HepG2 (cell line): Measurements from ENCODE around the gene STK40. TPM values are rescaled to one million over a fixed set of nuclear protein-coding genes. Genes with fewer than 3 reads are reported as not detected.

Source experiments
- AKAP8 ChIP-seq: sonication (generic); formaldehyde crosslinking; IDR thresholded peaks from 2 replicates; pipeline ENCODE4 v1.5.1; 2020; ENCODE audit warnings: mild to moderate bottlenecking, missing genetic modification reagents
- GATA4 ChIP-seq: sonication (generic); IDR thresholded peaks from 2 replicates; pipeline ENCODE4 v1.6.1; 2016; ENCODE audit warnings: antibody characterized with exemption, low read depth, borderline replicate concordance
- KLF11 ChIP-seq: IDR thresholded peaks from 2 replicates; pipeline ENCODE4 v1.6.1; 2016; ENCODE audit warnings: missing compliant biosample characterization
- MED1 ChIP-seq: sonication (generic); formaldehyde crosslinking; IDR thresholded peaks from 2 replicates; pipeline ENCODE4 v1.4.0; 2020; ENCODE audit warnings: missing genetic modification reagents
- SP1 ChIP-seq, 2 experiments: fragments of 450-650 bp in 1 of 2; sonication (generic) in 1 of 2; formaldehyde crosslinking in 1 of 2; IDR thresholded peaks; 2 replicates each; pipeline versions ENCODE4 v1.4.0 to v1.6.1; 2016 to 2020; ENCODE audit warnings: missing genetic modification reagents in 1 of 2
- SYNCRIP ChIP-seq: fragments of 200-400 bp; formaldehyde crosslinking; IDR thresholded peaks from 2 replicates; pipeline ENCODE4 v1.6.1; 2018; ENCODE audit warnings: mild to moderate bottlenecking, low read depth, low read length; ENCODE audit not compliant: insufficient read depth
- ZBTB3 ChIP-seq: sonication (generic); formaldehyde crosslinking; IDR thresholded peaks from 2 replicates; pipeline ENCODE4 v1.4.0; 2020; ENCODE audit warnings: low read depth, mild to moderate bottlenecking, moderate library complexity, missing genetic modification reagents, borderline replicate concordance
- ZBTB38 ChIP-seq: sonication (generic); formaldehyde crosslinking; IDR thresholded peaks from 2 replicates; pipeline ENCODE4 v1.5.1; 2020; ENCODE audit warnings: mild to moderate bottlenecking, missing genetic modification reagents
- ZBTB7A ChIP-seq: sonication (generic); formaldehyde crosslinking; IDR thresholded peaks from 2 replicates; pipeline ENCODE4 v1.8.0; 2022; ENCODE audit warnings: mild to moderate bottlenecking, missing genetic modification reagents
- ZKSCAN5 ChIP-seq: sonication (generic); formaldehyde crosslinking; IDR thresholded peaks from 2 replicates; pipeline ENCODE4 v1.5.1; 2020; ENCODE audit warnings: mild to moderate bottlenecking, missing genetic modification reagents
- ZNF10 ChIP-seq: sonication (generic); formaldehyde crosslinking; IDR thresholded peaks from 2 replicates; pipeline ENCODE4 v1.4.0; 2020; ENCODE audit warnings: mild to moderate bottlenecking, low read depth, missing genetic modification reagents, borderline replicate concordance
- ZNF121 ChIP-seq: sonication (generic); formaldehyde crosslinking; IDR thresholded peaks from 2 replicates; pipeline ENCODE4 v1.5.0; 2020; ENCODE audit warnings: mild to moderate bottlenecking, missing genetic modification reagents
- ZNF557 ChIP-seq: sonication (generic); formaldehyde crosslinking; IDR thresholded peaks from 2 replicates; pipeline ENCODE4 v1.4.0; 2020; ENCODE audit warnings: missing genetic modification reagents
- ZNF563 ChIP-seq: sonication (generic); formaldehyde crosslinking; IDR thresholded peaks from 2 replicates; pipeline ENCODE4 v1.8.0; 2022; ENCODE audit warnings: mild to moderate bottlenecking, moderate library complexity, missing genetic modification reagents
- ZNF709 ChIP-seq: sonication (generic); formaldehyde crosslinking; IDR thresholded peaks from 2 replicates; pipeline ENCODE4 v1.5.0; 2020; ENCODE audit warnings: mild to moderate bottlenecking, missing genetic modification reagents
- ZZZ3 ChIP-seq: sonication (generic); formaldehyde crosslinking; IDR thresholded peaks from 2 replicates; pipeline ENCODE4 v1.4.0; 2020; ENCODE audit warnings: missing genetic modification reagents, mild to moderate bottlenecking, borderline replicate concordance
- polyA plus RNA-seq, 8 experiments: library from polyadenylated mRNA; depleted of rRNA in 3 of 8; stranded (reverse) in 7 of 8; unstranded in 1 of 8; fragments of >200 nt; fragmentation: Illumina TruSeq in 4 of 8; extraction: Trizol in 4 of 8; gene quantifications; 2 replicates each; pipeline versions ENCODE4 v1.2.1 to v1.2.3, GENCODE V29; 2011 to 2016; ENCODE audit warnings: low read depth in 4 of 8, missing spikeins in 1 of 8, mixed read lengths in 1 of 8; ENCODE audit not compliant: insufficient read depth in 1 of 8
- total RNA-seq, 5 experiments: library from RNA; depleted of rRNA; stranded (reverse); fragments of >200 nt; fragmentation: Illumina TruSeq; extraction: Trizol; gene quantifications; 2 replicates each; pipeline ENCODE4 v1.2.3, GENCODE V29; 2016; ENCODE audit warnings: low read depth in 1 of 5
- TF ChIP-seq, protein P1 (sequence below): sonication (generic); formaldehyde crosslinking; IDR thresholded peaks from 2 replicates; pipeline ENCODE4 v1.5.0; 2020; ENCODE audit warnings: missing genetic modification reagents
- TF ChIP-seq, protein P2 (sequence below): sonication (generic); formaldehyde crosslinking; IDR thresholded peaks from 2 replicates; pipeline ENCODE4 v1.4.0; 2020; ENCODE audit warnings: missing genetic modification reagents; ENCODE audit errors: not compliant biosample characterization
- TF ChIP-seq, protein P3 (sequence below): sonication (generic); formaldehyde crosslinking; IDR thresholded peaks from 2 replicates; pipeline ENCODE4 v1.8.0; 2022; ENCODE audit warnings: mild to moderate bottlenecking, missing genetic modification reagents, moderate library complexity
- TF ChIP-seq, protein P4 (sequence below): sonication (generic); formaldehyde crosslinking; IDR thresholded peaks from 2 replicates; pipeline ENCODE4 v1.4.0; 2020; ENCODE audit warnings: missing genetic modification reagents, borderline replicate concordance
- TF ChIP-seq, protein P5 (sequence below): conservative IDR thresholded peaks from 2 replicates; pipeline ENCODE4 v1.6.1; 2018; ENCODE audit warnings: missing genetic modification reagents
- TF ChIP-seq, protein P6 (sequence below): sonication (generic); formaldehyde crosslinking; IDR thresholded peaks from 2 replicates; pipeline ENCODE4 v1.5.1; 2020; ENCODE audit warnings: missing genetic modification reagents, mild to moderate bottlenecking, borderline replicate concordance

STK40 gene
- total and polyA plus RNA-seq, 2 of the 13 experiments (the other 11 are each of a cell fraction or from before 2014, with no cell fraction given), result 33.8 to 35.1 TPM

DNA sequence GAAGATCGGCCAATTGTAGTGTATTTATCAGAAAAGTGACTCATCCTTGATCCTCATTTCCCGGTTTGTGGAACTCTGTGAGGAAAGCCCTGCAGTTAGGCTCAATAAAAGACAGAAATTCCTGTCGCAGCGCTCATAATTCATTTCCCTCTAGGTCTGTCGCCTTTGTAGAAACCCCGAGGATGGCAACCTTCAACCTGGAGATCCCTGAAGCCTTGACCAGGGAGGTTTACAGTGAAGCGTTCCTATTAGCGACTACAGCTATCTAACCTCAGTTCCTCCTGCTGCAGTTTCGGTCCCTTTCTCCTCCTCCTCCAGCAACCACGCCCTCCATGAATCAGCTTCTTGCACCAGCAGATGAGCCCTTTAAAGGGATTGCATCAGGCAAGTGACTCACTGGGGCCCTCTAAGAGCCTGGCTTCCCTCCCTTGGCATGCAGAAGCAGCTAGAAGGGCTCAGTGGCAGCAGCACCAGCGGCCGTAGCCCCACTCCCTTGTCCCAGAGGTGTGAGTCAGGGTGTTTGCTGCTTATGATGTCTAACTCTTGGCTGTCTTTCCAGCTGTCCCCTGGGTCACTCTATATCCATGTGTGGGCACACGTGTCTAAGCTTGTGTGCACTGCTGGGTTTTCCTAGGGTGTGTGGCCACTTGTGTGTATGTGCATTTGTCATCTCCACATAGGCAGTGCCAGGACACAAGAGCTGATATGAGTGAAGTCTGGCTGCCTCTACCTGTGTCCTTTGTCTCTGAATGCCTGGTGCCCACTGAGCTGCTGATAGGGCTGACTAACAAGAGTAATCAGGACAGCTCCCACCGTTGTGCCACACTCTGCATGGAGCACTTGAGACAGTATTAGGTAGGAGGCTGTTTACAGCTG is 779 bp upstream of the STK40 start (continued):
- TF ChIP-seq, protein P1, sequence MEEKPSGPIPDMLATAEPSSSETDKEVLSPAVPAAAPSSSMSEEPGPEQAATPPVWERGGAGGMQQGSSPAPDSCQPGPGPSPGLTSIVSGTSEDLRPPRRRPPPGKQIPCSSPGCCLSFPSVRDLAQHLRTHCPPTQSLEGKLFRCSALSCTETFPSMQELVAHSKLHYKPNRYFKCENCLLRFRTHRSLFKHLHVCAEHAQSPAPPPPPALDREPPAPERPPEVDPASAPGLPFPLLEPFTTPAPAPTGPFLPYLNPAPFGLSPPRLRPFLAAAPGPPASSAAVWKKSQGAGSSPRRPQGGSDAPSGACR, result no peak
- TF ChIP-seq AKAP8 (CRISPR knock-in tag) (no peak), SP1 (IDR thresholded peaks at IDR 0.05) (no peak), SP1 (CRISPR knock-in tag; IDR thresholded peaks at IDR 0.05) (peak; percentile 31; the same call in 1 of the 2 replicates), ZKSCAN5 (CRISPR knock-in tag) (no peak), MED1 (peak; percentile 74), ZZZ3 (CRISPR knock-in tag) (0 out of 2 replicates have a peak, but pooled peaks have one; percentile 70), ZNF709 (CRISPR knock-in tag) (0 out of 2 replicates have a peak, but pooled peaks have one; percentile 39), ZNF121 (CRISPR knock-in tag) (no peak), GATA4 (0 out of 2 replicates have a peak, but pooled peaks have one; percentile 1), ZNF10 (CRISPR knock-in tag) (no peak), ZBTB7A (CRISPR knock-in tag) (no peak), SYNCRIP (no peak), ZNF557 (CRISPR knock-in tag) (no peak), KLF11 (peak; percentile 42; the same call in 1 of the 2 replicates), ZNF563 (CRISPR knock-in tag) (peak; percentile 62; the same call in 1 of the 2 replicates), ZBTB3 (CRISPR knock-in tag) (no peak), ZBTB38 (CRISPR knock-in tag) (no peak)
- TF ChIP-seq, protein P2, sequence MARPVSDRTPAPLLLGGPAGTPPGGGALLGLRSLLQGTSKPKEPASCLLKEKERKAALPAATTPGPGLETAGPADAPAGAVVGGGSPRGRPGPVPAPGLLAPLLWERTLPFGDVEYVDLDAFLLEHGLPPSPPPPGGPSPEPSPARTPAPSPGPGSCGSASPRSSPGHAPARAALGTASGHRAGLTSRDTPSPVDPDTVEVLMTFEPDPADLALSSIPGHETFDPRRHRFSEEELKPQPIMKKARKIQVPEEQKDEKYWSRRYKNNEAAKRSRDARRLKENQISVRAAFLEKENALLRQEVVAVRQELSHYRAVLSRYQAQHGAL, result no peak
- TF ChIP-seq, protein P3, sequence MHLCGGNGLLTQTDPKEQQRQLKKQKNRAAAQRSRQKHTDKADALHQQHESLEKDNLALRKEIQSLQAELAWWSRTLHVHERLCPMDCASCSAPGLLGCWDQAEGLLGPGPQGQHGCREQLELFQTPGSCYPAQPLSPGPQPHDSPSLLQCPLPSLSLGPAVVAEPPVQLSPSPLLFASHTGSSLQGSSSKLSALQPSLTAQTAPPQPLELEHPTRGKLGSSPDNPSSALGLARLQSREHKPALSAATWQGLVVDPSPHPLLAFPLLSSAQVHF (CRISPR knock-in tag), result no peak
- TF ChIP-seq, protein P4, sequence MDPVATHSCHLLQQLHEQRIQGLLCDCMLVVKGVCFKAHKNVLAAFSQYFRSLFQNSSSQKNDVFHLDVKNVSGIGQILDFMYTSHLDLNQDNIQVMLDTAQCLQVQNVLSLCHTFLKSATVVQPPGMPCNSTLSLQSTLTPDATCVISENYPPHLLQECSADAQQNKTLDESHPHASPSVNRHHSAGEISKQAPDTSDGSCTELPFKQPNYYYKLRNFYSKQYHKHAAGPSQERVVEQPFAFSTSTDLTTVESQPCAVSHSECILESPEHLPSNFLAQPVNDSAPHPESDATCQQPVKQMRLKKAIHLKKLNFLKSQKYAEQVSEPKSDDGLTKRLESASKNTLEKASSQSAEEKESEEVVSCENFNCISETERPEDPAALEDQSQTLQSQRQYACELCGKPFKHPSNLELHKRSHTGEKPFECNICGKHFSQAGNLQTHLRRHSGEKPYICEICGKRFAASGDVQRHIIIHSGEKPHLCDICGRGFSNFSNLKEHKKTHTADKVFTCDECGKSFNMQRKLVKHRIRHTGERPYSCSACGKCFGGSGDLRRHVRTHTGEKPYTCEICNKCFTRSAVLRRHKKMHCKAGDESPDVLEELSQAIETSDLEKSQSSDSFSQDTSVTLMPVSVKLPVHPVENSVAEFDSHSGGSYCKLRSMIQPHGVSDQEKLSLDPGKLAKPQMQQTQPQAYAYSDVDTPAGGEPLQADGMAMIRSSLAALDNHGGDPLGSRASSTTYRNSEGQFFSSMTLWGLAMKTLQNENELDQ (CRISPR knock-in tag), result no peak
- TF ChIP-seq, protein P5, sequence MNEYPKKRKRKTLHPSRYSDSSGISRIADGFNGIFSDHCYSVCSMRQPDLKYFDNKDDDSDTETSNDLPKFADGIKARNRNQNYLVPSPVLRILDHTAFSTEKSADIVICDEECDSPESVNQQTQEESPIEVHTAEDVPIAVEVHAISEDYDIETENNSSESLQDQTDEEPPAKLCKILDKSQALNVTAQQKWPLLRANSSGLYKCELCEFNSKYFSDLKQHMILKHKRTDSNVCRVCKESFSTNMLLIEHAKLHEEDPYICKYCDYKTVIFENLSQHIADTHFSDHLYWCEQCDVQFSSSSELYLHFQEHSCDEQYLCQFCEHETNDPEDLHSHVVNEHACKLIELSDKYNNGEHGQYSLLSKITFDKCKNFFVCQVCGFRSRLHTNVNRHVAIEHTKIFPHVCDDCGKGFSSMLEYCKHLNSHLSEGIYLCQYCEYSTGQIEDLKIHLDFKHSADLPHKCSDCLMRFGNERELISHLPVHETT (CRISPR knock-in tag), result no peak
- TF ChIP-seq, protein P6, sequence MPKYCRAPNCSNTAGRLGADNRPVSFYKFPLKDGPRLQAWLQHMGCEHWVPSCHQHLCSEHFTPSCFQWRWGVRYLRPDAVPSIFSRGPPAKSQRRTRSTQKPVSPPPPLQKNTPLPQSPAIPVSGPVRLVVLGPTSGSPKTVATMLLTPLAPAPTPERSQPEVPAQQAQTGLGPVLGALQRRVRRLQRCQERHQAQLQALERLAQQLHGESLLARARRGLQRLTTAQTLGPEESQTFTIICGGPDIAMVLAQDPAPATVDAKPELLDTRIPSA, result no peak
